ENCODE data around the gene AP4M1. TPM values are rescaled to one million over a fixed set of nuclear protein-coding genes. Genes with fewer than 3 reads are reported as not detected.
A peak's percentile ranks its signal among the peaks of the same experiment; 100 is the strongest.
"Not testable (repeated sequence)": the region's sequence is repeated elsewhere in the genome, so short reads cannot be mapped to it uniquely, and the experiment has no call there.

The AP4M1 gene
- total and polyA plus RNA-seq, 9 of the 15 experiments (the other 6 are each of a cell fraction or from before 2014, with no cell fraction given), result 1.3 to 30.9 (median 14.1) TPM

- TF ChIP-seq FOSL1 (tag; conservative IDR thresholded peaks at IDR 0.05), result no peak
- TF ChIP-seq SAFB2 (IDR thresholded peaks at IDR 0.05; ENCODE audit: borderline replicate concordance, low read depth, low read length, severe bottlenecking), result no peak
Measured at GRCh38 chr7:100128637-100128963, 27.2 kb downstream of the AP4M1 start (continued).

- Histone ChIP-seq H3K79me2 (ENCODE audit: control insufficient read depth, insufficient read depth, low read length) (peaks cover 16% of the 10 kb centered on the region), H3K4me1 (replicated peaks in 1 of 2; ENCODE audit: control insufficient read depth in 2 of 2, insufficient read depth in 2 of 2, low read length in 2 of 2) (peaks cover 16 to 32% of the 10 kb centered on the region in 2 experiments), H2AFZ (ENCODE audit: low read depth, low read length) (peak overlapping the region; percentile 85; the same call in 1 of the 2 replicates)
- H3K27me3 ChIP-seq (ENCODE audit: control insufficient read depth in 2 of 2, insufficient read depth in 2 of 2, low read length in 2 of 2); H3K4me3 ChIP-seq; H3K9ac ChIP-seq (ENCODE audit: insufficient read depth in 1 of 2, low read depth in 2 of 2, low read length in 2 of 2); H3K9me1 ChIP-seq (ENCODE audit: control insufficient read depth, insufficient read depth, low read length); BruUV-seq (replicated peaks); H3K9me3 ChIP-seq (replicated peaks; ENCODE audit: control insufficient read depth, insufficient read depth, low read depth, low read length); H3K27ac ChIP-seq (ENCODE audit: extremely low read depth, low read depth, low read length); DNase-seq (ENCODE audit: extremely low read depth in 1 of 4, low spot score in 3 of 4); H4K20me1 ChIP-seq (replicated peaks; ENCODE audit: control insufficient read depth, insufficient read depth, low read length); H3K36me3 ChIP-seq (ENCODE audit: control insufficient read depth, insufficient read depth, low read length); ATAC-seq; H3K4me2 ChIP-seq (ENCODE audit: insufficient read depth, low read length); FAIRE-seq: not testable (repeated sequence)
- WGBS (ENCODE audit: insufficient coverage, low coverage, missing lambda C conversion rate), result 79% methylated on average over 1 of the region's 1 CpG
- TF ChIP-seq FOXA3 (CRISPR knock-in tag; conservative IDR thresholded peaks at IDR 0.05 in 1 of 2, IDR thresholded peaks at IDR 0.05 in 1 of 2) (peak in 1 of 2 experiments; percentile 75; a peak in 1 of 4 replicates), ARID4B (CRISPR knock-in tag; IDR thresholded peaks at IDR 0.05) (0 out of 2 replicates have a peak, but pooled peaks have one; percentile 18)
- in situ Hi-C loops (cut with MboI), result loop anchor here (5.0 kb wide), 2 partner anchors 82 to 217 kb away; no protein-coding TSS in a partner anchor
- ChIA-PET CTCF (ENCODE audit: low intra/inter-chr PET ratio) (interaction anchor here (0.6 to 4.8 kb wide), 6 partner anchors 13 to 217 kb away, joined by 3 to 54 read pairs (median 8); no protein-coding TSS in a partner anchor), POLR2A (interaction anchor here (0.9 to 1.1 kb wide), 2 partner anchors 11 to 135 kb away, joined by 3 to 4 read pairs; no protein-coding TSS in a partner anchor)
- intact Hi-C loops (cut with micrococcal nuclease), result loop anchor here (2.0 kb wide), 1 partner anchor 211 kb away; the partner anchor contains the start of gene TRIM4
Measured at GRCh38 chr7:100130220-100130607, 28.8 kb downstream of the AP4M1 start.

Data from K562 (cell line).